Muscle layer of colon (tissue), 2 donors: ENCODE results near the gene UCN3.

Experiments
- H3K27ac ChIP-seq: one replicate; pipeline ENCODE4 v1.7.0; 2013; ENCODE audit warnings: low read depth, mild to moderate bottlenecking, low read length, moderate library complexity
- H3K27me3 ChIP-seq, 2 donors: one replicate each; pipeline ENCODE4 v1.7.0; 2013; ENCODE audit warnings: low read length in 2 of 2, mild to moderate bottlenecking in 2 of 2; ENCODE audit not compliant: insufficient read depth in 2 of 2, control insufficient read depth in 1 of 2
- H3K36me3 ChIP-seq: one replicate; pipeline ENCODE4 v1.7.0; 2013; ENCODE audit warnings: mild to moderate bottlenecking, low read length; ENCODE audit not compliant: insufficient read depth
- H3K4me1 ChIP-seq: one replicate; pipeline ENCODE4 v1.7.0; 2013; ENCODE audit warnings: mild to moderate bottlenecking, low read length; ENCODE audit not compliant: insufficient read depth
- H3K4me3 ChIP-seq, 2 donors: one replicate each; pipeline ENCODE4 v1.7.0; 2013; ENCODE audit warnings: low read length in 2 of 2, low read depth in 1 of 2, mild to moderate bottlenecking in 1 of 2, moderate library complexity in 1 of 2
- H3K9ac ChIP-seq: one replicate; pipeline ENCODE4 v1.7.0; 2013; ENCODE audit warnings: low read length
- H3K9me3 ChIP-seq: one replicate; pipeline ENCODE4 v1.7.0; 2013; ENCODE audit warnings: mild to moderate bottlenecking, low read length
- donor health status: abdominal sarcoma.
- donor health status: Adenocarcinoma of cecum.

The UCN3 gene

GRCh38 chr10:5344746-5345145 is 20.0 kb upstream of the UCN3 start:
- no peak overlapping the region for H3K9ac ChIP-seq
- H3K4me1 ChIP-seq: no peaks in the 10 kb centered on the region
- H3K9me3 ChIP-seq: no peaks in the 10 kb centered on the region
- H3K27ac ChIP-seq: no peak overlapping the region
- no peak overlapping the region for H3K4me3 ChIP-seq
- no peaks in the 10 kb centered on the region for H3K36me3 ChIP-seq
- no peaks in the 10 kb centered on the region for H3K27me3 ChIP-seq

- H3K9ac ChIP-seq: no peak overlapping the region
- H3K36me3 ChIP-seq: no peaks in the 10 kb centered on the region
- H3K27me3 ChIP-seq: no peaks in the 10 kb centered on the region
- no peaks in the 10 kb centered on the region for H3K4me1 ChIP-seq
- no peak overlapping the region for H3K27ac ChIP-seq
- H3K9me3 ChIP-seq: no peaks in the 10 kb centered on the region
- no peak overlapping the region for H3K4me3 ChIP-seq
Observed at GRCh38 chr10:5346881-5347280, 17.9 kb upstream of the UCN3 start.

- Histone ChIP-seq H3K27ac (no peak overlapping the region), H3K4me1 (no peaks in the 10 kb centered on the region), H3K9ac (no peak overlapping the region), H3K27me3 (no peaks in the 10 kb centered on the region), H3K4me3 (no peak overlapping the region), H3K36me3 (no peaks in the 10 kb centered on the region), H3K9me3 (no peaks in the 10 kb centered on the region)
Observed at GRCh38 chr10:5349362-5349761, 15.4 kb upstream of the UCN3 start.

GRCh38 chr10:5354068-5354467 is 10.7 kb upstream of the UCN3 start:
- no peak overlapping the region for H3K9ac ChIP-seq
- H3K36me3 ChIP-seq: no peaks in the 10 kb centered on the region
- H3K4me3 ChIP-seq: no peak overlapping the region
- H3K4me1 ChIP-seq: no peaks in the 10 kb centered on the region
- no peaks in the 10 kb centered on the region for H3K27me3 ChIP-seq
- no peaks in the 10 kb centered on the region for H3K9me3 ChIP-seq
- no peak overlapping the region for H3K27ac ChIP-seq

GRCh38 chr10:5355594-5356301 is 9.0 kb upstream of the UCN3 start:
- H3K4me3 ChIP-seq: no peak overlapping the region
- no peaks in the 10 kb centered on the region for H3K9me3 ChIP-seq
- H3K27me3 ChIP-seq: no peaks in the 10 kb centered on the region
- H3K4me1 ChIP-seq: no peaks in the 10 kb centered on the region
- H3K9ac ChIP-seq: no peak overlapping the region
- H3K36me3 ChIP-seq: no peaks in the 10 kb centered on the region
- H3K27ac ChIP-seq: no peak overlapping the region

- H3K4me1 ChIP-seq: no peaks in the 10 kb centered on the region
- H3K9ac ChIP-seq: no peak overlapping the region
- H3K27ac ChIP-seq: no peak overlapping the region
- H3K9me3 ChIP-seq: no peaks in the 10 kb centered on the region
- H3K36me3 ChIP-seq: no peaks in the 10 kb centered on the region
- no peaks in the 10 kb centered on the region for H3K27me3 ChIP-seq
- H3K4me3 ChIP-seq: no peak overlapping the region
Observed at GRCh38 chr10:5356302-5356763, 8.4 kb upstream of the UCN3 start.

GRCh38 chr10:5360318-5360915 is 4.3 kb upstream of the UCN3 start:
- Histone ChIP-seq H3K27me3 (peaks cover 0 to 15% of the 10 kb centered on the region in 2 donors), H3K27ac (no peak overlapping the region), H3K4me3 (no peak overlapping the region), H3K9ac (no peak overlapping the region), H3K4me1 (no peaks in the 10 kb centered on the region), H3K9me3 (no peaks in the 10 kb centered on the region), H3K36me3 (no peaks in the 10 kb centered on the region)

- peaks cover 0 to 18% of the 10 kb centered on the region in 2 donors for H3K27me3 ChIP-seq
- no peaks in the 10 kb centered on the region for H3K9me3 ChIP-seq
- H3K36me3 ChIP-seq: no peaks in the 10 kb centered on the region
- no peaks in the 10 kb centered on the region for H3K4me1 ChIP-seq
- no peak overlapping the region for H3K4me3 ChIP-seq
- no peak overlapping the region for H3K27ac ChIP-seq
- H3K9ac ChIP-seq: no peak overlapping the region
Observed at GRCh38 chr10:5361966-5362365, 2.8 kb upstream of the UCN3 start.

GRCh38 chr10:5362873-5363272 is 1.9 kb upstream of the UCN3 start:
- Histone ChIP-seq H3K9me3 (no peaks in the 10 kb centered on the region), H3K4me1 (no peaks in the 10 kb centered on the region), H3K36me3 (no peaks in the 10 kb centered on the region), H3K27ac (no peak overlapping the region), H3K27me3 (peaks cover 0 to 18% of the 10 kb centered on the region in 2 donors), H3K4me3 (no peak overlapping the region), H3K9ac (no peak overlapping the region)

- Histone ChIP-seq H3K27me3 (peaks cover 0 to 18% of the 10 kb centered on the region in 2 donors), H3K9ac (no peak overlapping the region), H3K4me3 (no peak overlapping the region), H3K27ac (no peak overlapping the region), H3K36me3 (no peaks in the 10 kb centered on the region), H3K9me3 (no peaks in the 10 kb centered on the region), H3K4me1 (no peaks in the 10 kb centered on the region)
Observed at GRCh38 chr10:5364374-5364773, 392 bp upstream of the UCN3 start.

GRCh38 chr10:5365928-5366327 is 1.2 kb downstream of the UCN3 start:
- Histone ChIP-seq H3K36me3 (no peaks in the 10 kb centered on the region), H3K9me3 (no peaks in the 10 kb centered on the region), H3K4me1 (no peaks in the 10 kb centered on the region), H3K9ac (no peak overlapping the region), H3K4me3 (no peak overlapping the region), H3K27ac (no peak overlapping the region), H3K27me3 (peaks cover 0 to 18% of the 10 kb centered on the region in 2 donors)
